ENCODE data around the gene SGK1.
"Not testable (repeated sequence)": the region's sequence is repeated elsewhere in the genome, so short reads cannot be mapped to it uniquely, and the experiment has no call there.

SGK1 gene

GRCh38 chr6:134341999-134342567 is 24.2 kb upstream of the SGK1 start:
- DNase-seq (no peak), ATAC-seq (no peak)
- Mint-ChIP-seq H3K4me1 (peaks cover 12% of the 10 kb centered on the region), H3K4me3 (no peak overlapping the region), H3K27me3 (no peaks in the 10 kb centered on the region), H3K9me3 (peaks cover 0 to 4% of the 10 kb centered on the region in 2 donors), H3K27ac (no peak overlapping the region)

- no peaks in the 10 kb centered on the region for H3K27me3 Mint-ChIP-seq
- peaks cover 6% of the 10 kb centered on the region for H3K4me1 Mint-ChIP-seq
- ATAC-seq: no peak
- H3K9me3 Mint-ChIP-seq: peaks cover 0 to 4% of the 10 kb centered on the region in 2 donors
- DNase-seq: no peak
- H3K27ac Mint-ChIP-seq: no peak overlapping the region
- no peak overlapping the region for H3K4me3 Mint-ChIP-seq
Measured at GRCh38 chr6:134340179-134340975, 22.5 kb upstream of the SGK1 start.

- peaks cover 6% of the 10 kb centered on the region for H3K4me1 Mint-ChIP-seq
- H3K9me3 Mint-ChIP-seq: peaks cover 0 to 4% of the 10 kb centered on the region in 2 donors
- no peak for ATAC-seq
- no peak for DNase-seq
- no peak overlapping the region for H3K4me3 Mint-ChIP-seq
- H3K27ac Mint-ChIP-seq: no peak overlapping the region
- H3K27me3 Mint-ChIP-seq: no peaks in the 10 kb centered on the region
Measured at GRCh38 chr6:134339216-134339615, 21.3 kb upstream of the SGK1 start.

GRCh38 chr6:134331256-134331655 is 13.3 kb upstream of the SGK1 start:
- no peak overlapping the region for H3K4me3 Mint-ChIP-seq
- ATAC-seq: no peak
- no peak overlapping the region for H3K27ac Mint-ChIP-seq

GRCh38 chr6:134330555-134330954 is 12.6 kb upstream of the SGK1 start:
- no peak overlapping the region for H3K4me3 Mint-ChIP-seq
- ATAC-seq: no peak
- DNase-seq: no peak
- no peak overlapping the region for H3K27ac Mint-ChIP-seq
- no peaks in the 10 kb centered on the region for H3K27me3 Mint-ChIP-seq
- peaks cover 5 to 10% of the 10 kb centered on the region in 2 donors for H3K9me3 Mint-ChIP-seq
- H3K4me1 Mint-ChIP-seq: no peaks in the 10 kb centered on the region

More at GRCh38 chr6:134331256-134331655, 13.3 kb upstream of the SGK1 start:
- Mint-ChIP-seq H3K27me3 (no peaks in the 10 kb centered on the region), H3K9me3 (peaks cover 2 to 7% of the 10 kb centered on the region in 2 donors), H3K4me1 (no peaks in the 10 kb centered on the region)
- DNase-seq: no peak

GRCh38 chr6:134328792-134329191 is 10.9 kb upstream of the SGK1 start:
- H3K27me3 Mint-ChIP-seq: no peaks in the 10 kb centered on the region
- no peak overlapping the region for H3K27ac Mint-ChIP-seq
- peaks cover 3% of the 10 kb centered on the region for H3K4me1 Mint-ChIP-seq
- DNase-seq (no peak), ATAC-seq (no peak)
- H3K9me3 Mint-ChIP-seq: peaks cover 5 to 10% of the 10 kb centered on the region in 2 donors
- no peak overlapping the region for H3K4me3 Mint-ChIP-seq

GRCh38 chr6:134328138-134328537 is 10.2 kb upstream of the SGK1 start:
- ATAC-seq (no peak), DNase-seq (no peak)
- Mint-ChIP-seq H3K4me1 (peaks cover 6% of the 10 kb centered on the region), H3K27ac (no peak overlapping the region), H3K9me3 (peaks cover 5 to 10% of the 10 kb centered on the region in 2 donors), H3K27me3 (no peaks in the 10 kb centered on the region), H3K4me3 (no peak overlapping the region)

GRCh38 chr6:134326192-134326591 is 8.3 kb upstream of the SGK1 start:
- H3K27me3 Mint-ChIP-seq, H3K27ac Mint-ChIP-seq, H3K4me1 Mint-ChIP-seq, H3K4me3 Mint-ChIP-seq, ATAC-seq, DNase-seq: not testable (repeated sequence)
- H3K9me3 Mint-ChIP-seq: peaks cover 5 to 10% of the 10 kb centered on the region in 2 donors

- ATAC-seq (no peak), DNase-seq (no peak)
- Mint-ChIP-seq H3K4me1 (peaks cover 6% of the 10 kb centered on the region), H3K4me3 (no peak overlapping the region), H3K27me3 (no peaks in the 10 kb centered on the region), H3K27ac (no peak overlapping the region), H3K9me3 (peaks cover 9 to 14% of the 10 kb centered on the region in 2 donors)
Measured at GRCh38 chr6:134324766-134325165, 6.9 kb upstream of the SGK1 start.

GRCh38 chr6:134324141-134324540 is 6.2 kb upstream of the SGK1 start:
- DNase-seq: no peak
- Mint-ChIP-seq H3K4me1 (peaks cover 6% of the 10 kb centered on the region), H3K9me3 (peaks cover 12 to 18% of the 10 kb centered on the region in 2 donors), H3K27me3 (no peaks in the 10 kb centered on the region), H3K4me3 (no peak overlapping the region), H3K27ac (no peak overlapping the region)
- ATAC-seq: no peak

- no peak for DNase-seq
- H3K27ac Mint-ChIP-seq: no peak overlapping the region
- ATAC-seq: no peak
- H3K27me3 Mint-ChIP-seq: no peaks in the 10 kb centered on the region
- peaks cover 6% of the 10 kb centered on the region for H3K4me1 Mint-ChIP-seq
- peaks cover 12 to 18% of the 10 kb centered on the region in 2 donors for H3K9me3 Mint-ChIP-seq
- H3K4me3 Mint-ChIP-seq: no peak overlapping the region
Measured at GRCh38 chr6:134323698-134324097, 5.8 kb upstream of the SGK1 start.

- peaks cover 1% of the 10 kb centered on the region for H3K27me3 Mint-ChIP-seq
- H3K4me1 Mint-ChIP-seq: peaks cover 7% of the 10 kb centered on the region
- no peak for ATAC-seq
Measured at GRCh38 chr6:134323294-134323693, 5.4 kb upstream of the SGK1 start.

GRCh38 chr6:134322216-134322615 is 4.3 kb upstream of the SGK1 start:
- H3K9me3 Mint-ChIP-seq: peaks cover 12 to 18% of the 10 kb centered on the region in 2 donors
- no peak overlapping the region for H3K27ac Mint-ChIP-seq
- ATAC-seq (no peak), DNase-seq (no peak)
- no peak overlapping the region for H3K4me3 Mint-ChIP-seq
- H3K27me3 Mint-ChIP-seq: peaks cover 12% of the 10 kb centered on the region
- peaks cover 18% of the 10 kb centered on the region for H3K4me1 Mint-ChIP-seq

More at GRCh38 chr6:134323294-134323693, 5.4 kb upstream of the SGK1 start:
- H3K27ac Mint-ChIP-seq: no peak overlapping the region
- H3K4me3 Mint-ChIP-seq: no peak overlapping the region
- no peak for DNase-seq
- peaks cover 12 to 18% of the 10 kb centered on the region in 2 donors for H3K9me3 Mint-ChIP-seq

GRCh38 chr6:134321246-134321645 is 3.3 kb upstream of the SGK1 start:
- peaks cover 19% of the 10 kb centered on the region for H3K27me3 Mint-ChIP-seq
- DNase-seq: no peak
- H3K27ac Mint-ChIP-seq: no peak overlapping the region
- H3K4me3 Mint-ChIP-seq: no peak overlapping the region
- H3K4me1 Mint-ChIP-seq: peaks cover 27% of the 10 kb centered on the region
- ATAC-seq: no peak
- H3K9me3 Mint-ChIP-seq: peaks cover 9 to 11% of the 10 kb centered on the region in 2 donors

GRCh38 chr6:134319686-134320085 is 1.8 kb upstream of the SGK1 start:
- H3K4me3 Mint-ChIP-seq, H3K27ac Mint-ChIP-seq, H3K9me3 Mint-ChIP-seq, DNase-seq, ATAC-seq: not testable (repeated sequence)
- Mint-ChIP-seq H3K4me1 (peaks cover 36% of the 10 kb centered on the region), H3K27me3 (peaks cover 19% of the 10 kb centered on the region)

- Mint-ChIP-seq H3K4me3 (no peak overlapping the region), H3K9me3 (peaks cover 7 to 8% of the 10 kb centered on the region in 2 donors), H3K27ac (no peak overlapping the region), H3K4me1 (peaks cover 35% of the 10 kb centered on the region), H3K27me3 (peaks cover 19% of the 10 kb centered on the region)
- DNase-seq (no peak), ATAC-seq (no peak)
Measured at GRCh38 chr6:134318974-134319281, 1.0 kb upstream of the SGK1 start.
